SK-N-DZ (cell line): ENCODE measurements around the gene FBH1. TPM values are rescaled to one million over a fixed set of nuclear protein-coding genes. Genes with fewer than 3 reads are reported as not detected.
"Not testable (repeated sequence)": the region's sequence is repeated elsewhere in the genome, so short reads cannot be mapped to it uniquely, and the experiment has no call there.

Experiments
- DNase-seq: peaks from one replicate; pipeline ENCODE4 v3.0.0-alpha.2; 2015; ENCODE audit warnings: low spot score
- polyA plus RNA-seq, 2 experiments: library from polyadenylated mRNA; depleted of rRNA; stranded (reverse); fragments of >200 nt; gene quantifications; 2 replicates each; pipeline ENCODE4 v1.2.3, GENCODE V29; 2014

The FBH1 gene
- polyA plus RNA-seq (2014; cell fraction: cytosol; rRNA removed) = 89.4 and 98.7 TPM in 2 replicates
- 172 and 179 TPM in 2 replicates for polyA plus RNA-seq (2014; cell fraction: nucleus; rRNA removed)

DNA sequence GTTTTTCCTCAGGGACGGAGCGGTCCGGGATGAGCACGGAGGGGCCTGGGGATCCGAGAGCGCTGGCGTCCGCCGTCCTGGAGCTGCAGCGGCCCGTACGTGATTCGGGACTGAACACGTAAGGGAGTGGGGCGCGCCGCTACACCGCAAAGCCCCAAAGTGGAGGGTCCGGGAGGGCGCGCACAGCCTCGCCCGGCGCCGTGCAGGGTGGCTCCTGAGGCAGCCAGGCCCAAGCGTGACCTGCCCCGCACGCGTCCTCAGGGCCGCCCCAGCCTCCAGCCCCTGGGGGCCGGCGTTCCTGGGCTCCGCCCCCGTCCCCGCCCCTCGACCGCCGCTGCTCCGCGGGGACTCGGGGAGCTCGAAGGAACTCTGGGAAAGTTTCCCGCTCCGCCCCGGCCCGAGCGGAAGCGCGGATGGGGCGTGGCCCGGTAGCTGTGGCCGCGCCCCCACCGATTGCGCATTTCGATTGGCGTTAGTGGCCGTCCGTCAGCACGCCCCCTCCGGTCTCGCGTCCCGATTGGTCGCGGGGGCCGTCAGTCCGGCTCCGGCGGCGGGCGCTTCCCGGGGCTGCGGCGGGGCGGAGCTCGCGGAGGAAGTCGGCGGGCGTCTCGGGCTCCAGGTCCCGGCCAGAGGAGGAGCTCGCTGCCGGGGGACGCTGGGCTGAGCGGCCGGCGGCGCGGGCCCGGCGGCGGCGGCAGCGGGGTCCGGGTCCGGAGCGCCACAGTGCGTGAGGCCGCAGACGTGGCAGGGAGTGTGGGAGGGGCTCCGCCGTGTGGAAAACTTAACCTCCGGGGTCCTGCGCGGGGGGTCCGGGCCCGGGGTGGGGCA, at the start of gene FBH1, which contains the start of gene ANKRD16:
Gene FBH1 (plus strand): TSS at position 620 of the 828 bp plus-strand sequence. CDS start 103 bp downstream, at position 723.
Gene ANKRD16 (minus strand): TSS at position 270 of the 828 bp plus-strand sequence. CDS start 539 bp downstream, outside the sequence.
- peak; percentile 99 for DNase-seq

- DNase-seq = peak; percentile 51
Observed at GRCh38 chr10:5840314-5841307, 49.4 kb upstream of the FBH1 start.

GRCh38 chr10:5841965-5842364, 48.1 kb upstream of the FBH1 start:
- DNase-seq = no peak

DNA sequence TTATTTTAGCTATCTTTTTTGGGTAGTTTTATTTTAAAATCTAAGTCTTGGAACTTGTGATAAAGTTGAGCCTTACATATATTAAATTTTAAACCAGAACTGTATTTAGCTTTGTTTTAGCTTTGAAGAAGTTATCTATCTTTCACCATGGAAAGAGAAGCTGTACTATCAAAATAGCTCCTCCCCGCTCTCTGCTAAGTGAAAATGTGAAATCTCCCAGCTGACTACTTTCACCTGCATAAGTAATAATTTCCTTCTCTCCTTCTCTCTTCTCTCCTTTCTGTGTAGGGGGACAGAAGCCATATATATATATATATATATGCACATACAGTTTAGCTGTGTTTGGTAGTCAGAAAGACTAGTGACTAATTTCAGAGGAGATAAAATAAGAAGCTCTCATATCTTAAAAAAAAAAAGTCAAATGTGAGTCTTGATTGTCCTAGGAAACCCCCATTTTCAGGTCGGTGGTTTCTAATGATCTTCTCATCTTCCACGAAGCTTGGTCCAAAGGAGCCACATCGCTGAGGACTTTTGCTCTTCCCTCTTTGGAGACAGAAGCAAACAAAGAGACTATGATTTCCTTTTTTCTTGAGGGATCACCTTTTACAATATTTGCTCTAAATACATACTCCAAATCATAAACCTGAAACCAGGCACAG, 46.2 kb upstream of the FBH1 start:
- no peak for DNase-seq

DNA sequence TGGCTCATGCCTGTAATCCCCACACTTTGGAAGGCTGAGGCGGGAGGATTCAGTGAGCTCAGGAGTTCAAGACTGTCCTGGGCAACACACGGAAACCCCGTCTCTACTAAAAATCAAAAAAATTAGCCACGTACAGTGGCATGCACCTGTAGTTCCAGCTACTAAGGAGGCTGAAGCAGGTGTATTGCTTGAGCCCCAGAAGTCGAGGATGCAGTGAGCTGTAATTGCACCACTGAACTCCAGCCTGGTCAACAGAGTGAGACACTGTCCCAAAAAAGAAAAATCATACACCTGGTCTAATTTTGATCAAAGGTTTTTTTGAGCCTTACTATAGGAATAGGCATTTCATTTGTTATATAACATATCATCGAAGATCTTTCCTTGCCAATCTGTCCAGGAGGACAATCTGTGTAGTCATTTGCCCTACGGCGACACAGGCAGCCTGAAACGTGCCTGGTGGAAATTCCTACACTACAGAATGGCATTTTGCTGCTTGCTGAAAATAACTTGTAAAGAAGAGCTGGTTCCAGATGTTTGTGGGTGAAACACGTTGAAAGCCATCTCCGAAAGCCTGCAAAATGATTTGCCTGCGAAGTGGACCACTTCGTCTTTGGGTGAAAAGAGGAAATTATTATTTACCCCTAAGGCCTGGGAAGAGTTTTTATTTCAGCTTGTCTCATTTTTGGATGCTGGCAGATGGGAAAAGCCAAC, 45.5 kb upstream of the FBH1 start:
- no peak for DNase-seq

DNA sequence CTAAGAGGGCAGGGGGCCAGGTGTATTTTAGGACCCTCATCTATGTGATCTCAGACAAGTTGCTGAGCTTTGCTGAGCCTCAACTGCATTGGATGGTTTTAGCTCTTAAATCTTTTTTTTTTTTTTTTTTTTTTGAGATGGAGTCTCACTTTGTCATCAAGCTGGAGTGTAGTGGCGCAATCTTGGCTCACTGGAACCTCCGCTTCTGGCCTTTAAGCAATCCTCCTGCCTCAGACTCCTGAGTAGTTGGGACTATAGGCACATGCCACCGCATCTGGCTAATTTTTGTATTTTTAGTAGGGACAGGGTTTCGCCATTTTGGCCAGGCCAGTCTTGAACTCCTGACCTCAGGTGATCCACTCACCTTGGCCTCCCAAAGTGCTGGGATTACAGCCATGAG, 43.4 kb upstream of the FBH1 start:
- not testable (repeated sequence) for DNase-seq

- no peak for DNase-seq
Observed at GRCh38 chr10:5854131-5854475, 35.9 kb upstream of the FBH1 start.

DNA sequence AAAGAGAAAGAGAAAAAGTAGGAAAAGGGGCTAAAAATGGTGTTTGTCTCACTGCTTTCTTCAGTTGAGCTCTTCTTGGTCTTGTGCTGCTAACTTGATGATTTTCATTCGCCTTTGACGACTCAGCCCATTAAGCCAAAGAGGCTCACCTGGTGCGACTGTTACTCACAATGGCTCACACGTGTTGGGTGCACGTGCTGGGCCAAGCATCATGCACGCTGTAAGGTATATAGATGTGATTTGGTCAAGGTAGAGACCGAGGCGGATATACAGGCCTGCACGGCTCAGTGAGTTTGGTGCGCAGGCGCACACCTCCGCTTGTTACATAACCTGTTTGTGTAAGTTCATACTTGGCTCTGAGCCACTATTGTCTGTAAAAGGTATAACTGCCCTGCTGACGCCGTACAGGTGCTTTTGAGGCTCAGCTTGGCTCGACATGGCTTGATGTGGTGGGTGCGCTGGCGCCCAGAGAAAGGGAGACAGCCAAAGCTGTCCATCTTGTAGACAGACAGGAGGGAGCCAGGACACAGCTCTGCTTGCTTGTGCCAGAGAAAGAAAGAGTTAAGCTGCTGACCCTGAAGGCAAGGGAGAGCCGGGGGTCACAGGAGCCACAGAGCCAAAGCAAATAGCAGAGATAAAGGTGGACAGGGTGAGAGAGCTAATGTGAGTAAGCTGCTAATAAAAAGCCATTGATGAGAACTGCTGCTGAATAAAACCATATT, 33.9 kb upstream of the FBH1 start:
- DNase-seq = no peak

- no peak for DNase-seq
Observed at GRCh38 chr10:5856701-5857004, 33.4 kb upstream of the FBH1 start.

- DNase-seq = no peak
Observed at GRCh38 chr10:5858811-5859210, 31.2 kb upstream of the FBH1 start.

- no peak for DNase-seq
Observed at GRCh38 chr10:5860066-5860465, 30.0 kb upstream of the FBH1 start.

GRCh38 chr10:5862360-5862961, 27.6 kb upstream of the FBH1 start:
- no peak for DNase-seq

GRCh38 chr10:5862981-5863685, 26.9 kb upstream of the FBH1 start:
- DNase-seq = not testable (repeated sequence)

DNA sequence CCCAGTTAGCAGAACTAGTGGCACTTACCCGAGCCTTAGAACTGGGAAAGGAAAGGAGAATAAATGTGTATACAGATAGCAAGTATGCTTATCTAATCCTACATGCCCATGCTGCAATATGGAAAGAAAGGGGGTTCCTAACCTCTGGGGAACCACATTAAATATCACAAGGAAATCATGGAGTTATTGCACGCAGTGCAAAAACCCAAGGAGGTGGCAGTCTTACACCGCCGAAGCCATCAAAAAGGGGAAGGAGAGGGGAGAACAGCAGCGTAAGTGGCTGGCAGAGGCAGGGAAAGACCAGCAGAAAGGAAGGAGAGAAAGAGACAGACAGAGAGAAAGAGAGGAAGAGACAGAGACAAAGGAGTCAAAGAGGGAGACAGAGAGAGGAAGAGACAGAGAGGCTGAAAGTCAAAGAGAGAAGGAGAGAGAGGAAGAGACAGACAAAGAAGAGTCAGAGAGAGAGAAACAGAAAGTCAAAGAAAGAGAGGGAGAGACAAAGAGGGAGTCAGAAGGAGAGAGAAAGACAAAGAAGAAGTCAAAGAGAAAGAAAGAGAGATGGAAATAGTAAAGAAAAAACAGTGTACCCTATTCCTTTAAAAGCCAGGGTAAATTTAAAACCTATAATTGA, 23.5 kb upstream of the FBH1 start:
- not testable (repeated sequence) for DNase-seq

DNA sequence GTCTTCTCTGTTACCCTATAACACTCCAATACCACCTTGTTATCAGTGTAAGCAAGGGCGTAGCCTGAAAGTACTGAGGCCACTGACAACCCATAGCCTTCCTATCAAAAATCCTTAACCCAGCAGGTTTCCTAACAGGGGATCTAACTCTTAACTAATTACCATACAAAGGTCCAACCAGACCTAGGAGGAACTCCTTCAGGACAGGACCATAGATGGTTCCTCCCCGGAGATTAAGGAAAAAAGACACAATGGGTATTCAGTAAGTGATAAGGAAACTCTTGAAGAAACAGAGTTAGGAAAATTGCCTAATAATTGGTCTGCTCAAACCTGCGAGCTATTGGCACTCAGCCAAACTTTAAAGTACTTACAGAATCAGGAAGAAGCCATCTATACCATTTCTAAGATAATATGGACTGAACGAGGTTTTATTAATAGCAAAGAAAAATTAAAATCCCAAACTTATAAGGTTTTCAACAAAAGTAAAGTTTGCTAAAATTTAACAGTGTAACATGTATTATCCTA, 22.9 kb upstream of the FBH1 start:
- DNase-seq = not testable (repeated sequence)

DNA sequence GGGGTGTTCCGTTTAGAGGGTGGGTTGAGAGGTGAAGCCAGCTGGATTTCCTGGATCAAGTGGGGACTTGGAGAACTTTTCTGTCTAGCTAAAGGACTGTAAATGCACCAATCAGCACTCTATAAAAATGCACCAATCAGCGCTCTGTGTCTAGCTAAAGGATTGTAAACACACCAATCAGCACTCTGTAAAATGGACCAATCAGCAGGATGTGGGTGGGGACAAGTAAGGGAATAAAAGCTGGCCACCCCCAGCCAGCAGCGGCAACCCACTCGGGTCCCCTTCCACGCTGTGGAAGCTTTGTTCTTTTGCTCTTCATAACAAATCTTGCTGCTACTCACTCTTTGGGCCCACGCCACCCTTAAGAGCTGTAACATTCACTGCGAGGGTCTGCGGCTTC, 21.7 kb upstream of the FBH1 start:
- not testable (repeated sequence) for DNase-seq

DNA sequence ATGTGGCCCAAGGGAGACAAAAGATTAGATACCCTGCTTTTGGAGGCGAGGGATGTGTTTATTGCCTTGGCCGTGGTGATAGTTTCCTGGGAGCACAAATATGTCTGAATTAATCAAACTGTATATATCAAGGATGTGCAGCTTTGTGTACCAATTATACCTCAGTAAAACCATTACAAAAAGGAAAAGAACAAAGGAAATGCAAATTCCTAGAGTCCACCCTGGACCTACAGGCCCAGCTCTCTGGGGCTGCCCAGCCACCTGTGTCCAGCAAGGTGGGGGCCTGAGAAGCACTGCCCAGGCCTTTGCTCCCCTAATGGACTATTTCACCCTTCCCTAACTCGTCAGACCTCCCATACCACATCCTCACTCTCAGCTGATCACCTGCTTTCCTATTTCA, 20.9 kb upstream of the FBH1 start:
- no peak for DNase-seq

DNA sequence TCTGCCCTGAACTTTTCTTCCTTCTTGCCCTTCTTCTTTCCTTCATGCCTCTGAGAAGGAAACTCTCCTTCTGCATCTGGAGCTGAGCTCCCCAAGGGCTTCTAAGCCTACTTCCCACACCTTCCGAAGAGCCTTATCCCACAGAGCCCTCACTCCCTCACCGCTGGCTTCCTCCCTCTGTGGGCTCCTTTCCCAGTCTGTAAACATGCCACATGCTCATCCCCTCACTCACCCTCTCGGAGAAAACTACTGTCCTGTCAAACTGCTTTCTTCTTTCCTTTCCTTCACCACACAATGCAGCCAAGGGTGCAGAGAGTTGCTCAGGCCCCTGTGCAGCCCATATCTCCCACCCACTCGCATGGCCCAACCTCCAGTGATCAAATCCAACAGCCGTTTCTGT, 18.4 kb upstream of the FBH1 start:
- no peak for DNase-seq
